GM20000 (cell line): ENCODE data around the gene ETS2.

ENCODE experiments used
- DNase-seq: peaks from one replicate; pipeline ENCODE4 v3.0.0; 2012; ENCODE audit warnings: low spot score
- TF ChIP-seq, protein P1 (sequence below): IDR thresholded peaks from 2 replicates; pipeline ENCODE4 v1.5.1; 2012; ENCODE audit warnings: mild to moderate bottlenecking, control low read depth; ENCODE audit errors: extremely low read depth, missing control alignments

The ETS2 gene

DNA sequence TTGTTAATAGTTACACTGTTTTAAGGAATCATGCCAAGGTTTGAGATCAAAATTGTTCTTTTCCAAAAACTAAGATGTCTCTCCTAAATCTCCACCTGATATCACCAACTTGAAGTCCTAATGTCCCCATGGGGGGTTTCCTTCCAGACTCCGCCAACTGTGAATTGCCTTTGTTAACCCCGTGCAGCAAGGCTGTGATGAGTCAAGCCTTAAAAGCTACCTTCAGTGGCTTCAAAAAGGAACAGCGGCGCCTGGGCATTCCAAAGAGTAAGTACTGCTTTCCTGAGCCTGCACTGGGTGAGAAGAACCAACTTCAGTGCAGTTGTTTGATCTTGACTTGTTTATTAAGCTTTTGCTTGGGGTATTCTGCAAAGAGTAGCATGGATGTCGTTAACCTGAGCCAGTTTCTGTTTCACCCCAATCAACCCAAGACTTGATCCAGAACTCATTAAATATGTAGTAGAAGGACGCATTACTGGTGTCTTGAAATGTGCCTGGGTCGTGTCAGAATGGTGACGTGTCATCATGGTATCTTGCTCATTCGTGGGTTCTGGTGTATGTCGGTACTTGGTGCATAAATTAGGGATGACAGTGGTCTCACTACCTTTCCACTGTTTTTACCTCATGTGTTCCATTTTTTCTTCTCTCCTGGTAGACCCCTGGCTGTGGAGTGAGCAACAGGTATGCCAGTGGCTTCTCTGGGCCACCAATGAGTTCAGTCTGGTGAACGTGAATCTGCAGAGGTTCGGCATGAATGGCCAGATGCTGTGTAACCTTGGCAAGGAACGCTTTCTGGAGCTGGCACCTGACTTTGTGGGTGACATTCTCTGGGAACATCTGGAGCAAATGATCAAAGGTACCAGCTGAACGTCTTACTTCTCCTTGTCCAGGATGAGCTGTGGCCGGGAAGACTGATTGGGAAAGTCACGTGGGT lies 8.7 kb downstream of the ETS2 start:
- no peak for DNase-seq
- TF ChIP-seq, protein P1, sequence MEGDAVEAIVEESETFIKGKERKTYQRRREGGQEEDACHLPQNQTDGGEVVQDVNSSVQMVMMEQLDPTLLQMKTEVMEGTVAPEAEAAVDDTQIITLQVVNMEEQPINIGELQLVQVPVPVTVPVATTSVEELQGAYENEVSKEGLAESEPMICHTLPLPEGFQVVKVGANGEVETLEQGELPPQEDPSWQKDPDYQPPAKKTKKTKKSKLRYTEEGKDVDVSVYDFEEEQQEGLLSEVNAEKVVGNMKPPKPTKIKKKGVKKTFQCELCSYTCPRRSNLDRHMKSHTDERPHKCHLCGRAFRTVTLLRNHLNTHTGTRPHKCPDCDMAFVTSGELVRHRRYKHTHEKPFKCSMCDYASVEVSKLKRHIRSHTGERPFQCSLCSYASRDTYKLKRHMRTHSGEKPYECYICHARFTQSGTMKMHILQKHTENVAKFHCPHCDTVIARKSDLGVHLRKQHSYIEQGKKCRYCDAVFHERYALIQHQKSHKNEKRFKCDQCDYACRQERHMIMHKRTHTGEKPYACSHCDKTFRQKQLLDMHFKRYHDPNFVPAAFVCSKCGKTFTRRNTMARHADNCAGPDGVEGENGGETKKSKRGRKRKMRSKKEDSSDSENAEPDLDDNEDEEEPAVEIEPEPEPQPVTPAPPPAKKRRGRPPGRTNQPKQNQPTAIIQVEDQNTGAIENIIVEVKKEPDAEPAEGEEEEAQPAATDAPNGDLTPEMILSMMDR = no peak

DNA sequence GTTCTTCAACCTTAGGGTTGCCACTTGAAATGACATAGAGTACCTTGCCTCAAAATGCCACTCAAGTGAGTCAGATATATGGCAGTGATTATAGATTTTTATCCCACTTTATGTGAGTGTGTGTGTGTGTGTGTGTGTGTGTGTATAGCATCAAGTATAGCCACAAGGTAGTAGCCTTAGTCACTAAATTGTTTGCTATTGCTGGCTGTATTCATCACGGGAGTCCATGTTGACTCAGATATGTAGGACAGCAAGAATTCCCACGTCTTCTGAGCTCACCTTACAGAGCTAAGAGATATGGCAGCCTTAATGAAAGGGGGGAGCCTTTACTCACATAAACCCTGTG lies 9.3 kb downstream of the ETS2 start:
- no peak for DNase-seq
- TF ChIP-seq, protein P1 = no peak

DNA sequence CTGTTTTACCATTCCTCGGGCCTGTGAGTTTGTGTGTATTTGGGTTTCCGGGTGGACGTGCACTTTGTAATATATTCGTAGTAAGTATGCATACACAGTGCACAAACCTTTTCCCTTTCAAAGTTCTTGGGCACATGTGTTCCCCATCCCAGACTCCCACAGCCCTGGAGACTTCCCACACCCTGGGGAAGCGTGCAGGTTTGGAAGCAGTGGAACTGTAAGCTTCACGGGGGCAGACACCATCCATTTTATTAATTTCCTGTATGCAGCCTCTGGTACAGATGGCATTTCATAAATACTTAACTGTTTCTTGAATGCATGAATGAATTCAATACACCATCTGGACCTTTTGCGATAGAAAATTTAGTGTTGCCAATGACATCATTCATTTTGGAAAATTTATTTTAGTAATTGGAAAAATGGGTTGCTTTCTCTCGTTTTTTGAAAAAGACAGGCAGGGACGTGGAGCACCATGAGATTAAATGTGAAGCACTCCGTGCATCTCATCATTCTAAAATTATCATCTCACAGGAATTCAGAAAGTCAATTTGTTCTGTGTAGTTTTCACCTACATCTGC lies 10.8 kb downstream of the ETS2 start:
- TF ChIP-seq, protein P1 = no peak
- DNase-seq = no peak

DNA sequence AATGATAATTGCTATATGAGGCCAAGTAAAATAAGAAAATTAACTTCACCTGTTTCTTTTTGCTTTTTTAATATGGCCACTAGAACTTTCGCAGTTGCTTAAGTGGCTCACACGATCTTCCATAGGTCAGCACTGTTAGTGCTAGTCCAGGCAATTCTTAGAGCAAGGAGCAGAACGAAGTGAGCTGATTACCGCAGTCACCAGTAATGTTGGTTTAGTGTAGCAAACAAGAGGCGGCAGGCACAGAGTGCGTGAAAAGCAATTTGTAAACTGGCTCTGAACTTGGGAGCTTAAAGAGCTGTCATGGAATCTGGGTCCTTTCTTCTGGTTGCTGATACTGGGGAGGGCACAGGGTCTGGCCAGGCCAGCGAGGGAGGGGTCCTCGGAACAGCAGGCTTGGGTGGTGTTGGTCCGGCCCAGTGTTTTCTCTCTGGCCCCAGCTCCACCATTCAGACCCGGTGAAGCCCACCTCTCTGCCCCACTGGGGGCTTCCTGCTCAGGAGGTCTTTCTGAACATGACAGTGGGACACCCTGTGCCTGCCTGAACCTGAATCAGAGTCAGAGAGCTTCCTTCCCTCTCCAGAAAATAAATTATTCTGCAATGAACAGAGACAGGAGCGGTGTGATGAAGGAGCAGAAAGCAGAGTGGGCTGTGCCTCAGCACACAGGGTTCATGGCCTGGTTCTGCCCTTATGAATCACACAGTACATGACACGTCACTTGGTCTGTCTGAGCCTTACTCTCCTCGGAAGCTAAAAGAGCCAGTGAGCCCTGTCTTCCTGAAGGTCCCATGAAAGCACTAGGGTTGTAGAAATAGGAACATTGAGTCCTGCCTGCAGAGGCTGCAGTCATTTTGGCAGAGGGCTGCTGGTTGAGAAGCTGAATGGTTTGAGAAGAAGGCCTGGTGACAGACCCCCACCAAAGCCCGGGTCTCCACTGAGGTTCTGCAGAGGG lies 11.9 kb downstream of the ETS2 start:
- no peak for DNase-seq
- TF ChIP-seq, protein P1 = no peak

DNA sequence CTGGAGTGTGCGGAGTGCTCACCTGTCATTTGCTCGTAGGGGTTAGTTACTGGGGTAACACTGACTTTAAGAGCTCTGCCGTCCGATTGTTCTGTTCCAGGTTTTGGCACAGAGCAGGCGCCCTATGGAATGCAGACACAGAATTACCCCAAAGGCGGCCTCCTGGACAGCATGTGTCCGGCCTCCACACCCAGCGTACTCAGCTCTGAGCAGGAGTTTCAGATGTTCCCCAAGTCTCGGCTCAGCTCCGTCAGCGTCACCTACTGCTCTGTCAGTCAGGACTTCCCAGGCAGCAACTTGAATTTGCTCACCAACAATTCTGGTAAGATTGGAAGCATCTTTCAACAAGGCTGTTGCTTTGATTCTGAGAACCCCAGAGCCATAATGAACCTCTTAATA lies 12.6 kb downstream of the ETS2 start:
- no peak for DNase-seq
- TF ChIP-seq, protein P1 = no peak

DNA sequence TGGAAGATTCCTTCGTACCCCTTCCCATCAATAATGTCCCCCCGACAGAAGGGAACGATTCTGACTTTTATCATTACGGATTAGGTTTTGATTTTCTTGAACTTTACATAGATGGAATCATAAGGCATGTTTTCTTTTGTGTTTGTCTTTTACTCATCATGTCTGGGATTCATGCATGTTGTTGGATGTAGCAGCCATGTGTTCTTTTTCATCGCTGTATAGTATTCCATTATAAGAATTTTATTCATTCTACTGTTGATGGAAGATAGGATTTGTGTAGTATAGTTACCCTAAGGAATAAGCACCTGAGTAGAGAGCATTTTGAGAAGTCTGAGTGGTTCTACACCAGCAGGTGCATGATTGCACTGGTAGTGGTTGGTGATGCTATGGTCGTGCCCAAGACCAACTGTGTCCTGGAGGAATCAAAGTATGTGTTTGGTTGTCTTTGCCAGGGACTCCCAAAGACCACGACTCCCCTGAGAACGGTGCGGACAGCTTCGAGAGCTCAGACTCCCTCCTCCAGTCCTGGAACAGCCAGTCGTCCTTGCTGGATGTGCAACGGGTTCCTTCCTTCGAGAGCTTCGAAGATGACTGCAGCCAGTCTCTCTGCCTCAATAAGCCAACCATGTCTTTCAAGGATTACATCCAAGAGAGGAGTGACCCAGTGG lies 13.5 kb downstream of the ETS2 start:
- TF ChIP-seq, protein P1 = no peak
- no peak for DNase-seq
